ENCODE measurements around the gene OR2T8.

Gene OR2T8

GRCh38 chr1:247966532-247967204, 46.6 kb downstream of the OR2T8 start:
- DNase-seq (ENCODE audit: low read depth, low spot score) = no peak
- in situ Hi-C loops (cut with HindIII; ENCODE audit: low sequenced_read_pairs) = no loop called here
- TF ChIP-seq, protein P1, sequence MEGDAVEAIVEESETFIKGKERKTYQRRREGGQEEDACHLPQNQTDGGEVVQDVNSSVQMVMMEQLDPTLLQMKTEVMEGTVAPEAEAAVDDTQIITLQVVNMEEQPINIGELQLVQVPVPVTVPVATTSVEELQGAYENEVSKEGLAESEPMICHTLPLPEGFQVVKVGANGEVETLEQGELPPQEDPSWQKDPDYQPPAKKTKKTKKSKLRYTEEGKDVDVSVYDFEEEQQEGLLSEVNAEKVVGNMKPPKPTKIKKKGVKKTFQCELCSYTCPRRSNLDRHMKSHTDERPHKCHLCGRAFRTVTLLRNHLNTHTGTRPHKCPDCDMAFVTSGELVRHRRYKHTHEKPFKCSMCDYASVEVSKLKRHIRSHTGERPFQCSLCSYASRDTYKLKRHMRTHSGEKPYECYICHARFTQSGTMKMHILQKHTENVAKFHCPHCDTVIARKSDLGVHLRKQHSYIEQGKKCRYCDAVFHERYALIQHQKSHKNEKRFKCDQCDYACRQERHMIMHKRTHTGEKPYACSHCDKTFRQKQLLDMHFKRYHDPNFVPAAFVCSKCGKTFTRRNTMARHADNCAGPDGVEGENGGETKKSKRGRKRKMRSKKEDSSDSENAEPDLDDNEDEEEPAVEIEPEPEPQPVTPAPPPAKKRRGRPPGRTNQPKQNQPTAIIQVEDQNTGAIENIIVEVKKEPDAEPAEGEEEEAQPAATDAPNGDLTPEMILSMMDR (IDR thresholded peaks at IDR 0.05; ENCODE audit: low read depth, low read length) = no peak
- no peak overlapping the region for H3K4me3 ChIP-seq (ENCODE audit: low read depth, low read length)

Measured in astrocyte of the spinal cord (primary cell).